BJ (cell line): ENCODE measurements around the gene NUBP1. TPM values are rescaled to one million over a fixed set of nuclear protein-coding genes. Genes with fewer than 3 reads are reported as not detected.
"Not testable (repeated sequence)": the region's sequence is repeated elsewhere in the genome, so short reads cannot be mapped to it uniquely, and the experiment has no call there.

Source experiments
- CTCF ChIA-PET: fragments of 350-600 bp; formaldehyde crosslinking; extraction: SDS; loops from one replicate; lab custom pipeline; 2021; ENCODE audit warnings: antibody characterized with exemption, inconsistent platforms; lab: Yijun Ruan, JAX
- POLR2A ChIA-PET: fragments of 300-600 bp; sonication (Branson Sonifier 250); formaldehyde crosslinking; extraction: SDS; loops from one replicate; lab custom pipeline; 2021; ENCODE audit warnings: antibody characterized with exemption; lab: Charles Lee
- DNase-seq: peaks from one replicate; pipeline ENCODE4 v3.0.0-alpha.2; 2011; ENCODE audit warnings: low read depth
- H3K27me3 ChIP-seq: 2 replicates; pipeline ENCODE4 v1.6.0; 2011; ENCODE audit warnings: low read length; ENCODE audit not compliant: control insufficient read depth, insufficient read depth
- H3K36me3 ChIP-seq: 2 replicates; pipeline ENCODE4 v1.5.1; 2011; ENCODE audit warnings: low read length; ENCODE audit not compliant: control insufficient read depth, insufficient read depth
- H3K4me3 ChIP-seq: 2 replicates; pipeline ENCODE4 v1.5.1; 2011; ENCODE audit warnings: low read depth, mild to moderate bottlenecking, control low read depth, low read length
- CTCF ChIP-seq: IDR thresholded peaks from 2 replicates; pipeline ENCODE4 v1.5.1; 2011; ENCODE audit warnings: low read depth, mild to moderate bottlenecking, control low read depth, inconsistent platforms, low read length, moderate library complexity; ENCODE audit not compliant: insufficient read depth
- polyA plus RNA-seq: library from polyadenylated mRNA; depleted of rRNA; stranded (reverse); fragments of >200 nt; gene quantifications from 2 replicates; pipeline ENCODE4 v1.2.3, GENCODE V29; 2011

Gene NUBP1
- polyA plus RNA-seq, 1 experiment: 35.8 TPM

DNA sequence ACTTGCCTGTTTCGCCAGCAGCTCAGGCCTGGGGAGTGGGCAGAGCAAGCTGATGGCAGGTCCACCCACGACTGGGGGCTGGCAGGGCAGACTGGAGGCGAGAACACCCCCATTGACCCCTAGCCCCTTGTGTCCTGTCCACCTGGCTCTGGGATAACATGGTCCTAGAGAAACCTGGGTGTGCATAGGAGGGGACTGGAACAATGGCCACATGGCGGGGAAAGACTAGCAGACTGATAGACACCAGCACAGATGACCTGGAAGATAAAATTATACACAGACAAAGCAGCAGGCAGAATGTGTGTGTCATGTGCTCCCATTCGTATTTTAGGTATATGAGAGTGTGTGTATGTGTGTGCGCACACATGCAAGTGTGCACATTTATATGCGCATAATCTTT is 23.5 kb downstream of the NUBP1 start:
- H3K36me3 ChIP-seq: peaks cover 2% of the 10 kb centered on the region
- no peak overlapping the region for H3K4me3 ChIP-seq
- ChIA-PET CTCF (no interaction called here), POLR2A (no interaction called here)
- H3K27me3 ChIP-seq: no peaks in the 10 kb centered on the region
- TF ChIP-seq CTCF: no peak
- DNase-seq: no peak

DNA sequence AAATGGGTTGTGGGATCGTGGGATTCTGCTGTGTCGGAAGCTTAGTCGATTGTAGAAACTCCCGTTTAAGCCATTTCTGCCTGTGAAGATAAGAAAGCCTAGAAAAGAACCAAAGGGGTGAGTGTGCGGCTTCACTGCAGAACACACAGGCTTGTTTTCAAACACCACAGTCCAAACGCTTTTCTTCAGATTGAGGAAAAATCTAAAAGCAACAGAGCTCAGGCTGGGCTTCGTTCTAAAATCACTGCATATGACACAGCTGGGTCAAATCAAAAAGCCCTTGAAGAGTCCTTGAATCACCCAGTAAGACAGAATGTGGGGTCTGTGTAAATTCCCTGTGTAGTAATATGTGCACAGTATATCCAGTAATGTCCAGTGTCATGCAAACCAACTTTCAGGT is 25.7 kb downstream of the NUBP1 start:
- Histone ChIP-seq H3K27me3 (no peaks in the 10 kb centered on the region), H3K36me3 (no peaks in the 10 kb centered on the region; the same call in 1 of the 2 replicates), H3K4me3 (no peak overlapping the region)
- ChIA-PET POLR2A (no interaction called here), CTCF (no interaction called here)
- no peak for TF ChIP-seq CTCF
- no peak for DNase-seq

DNA sequence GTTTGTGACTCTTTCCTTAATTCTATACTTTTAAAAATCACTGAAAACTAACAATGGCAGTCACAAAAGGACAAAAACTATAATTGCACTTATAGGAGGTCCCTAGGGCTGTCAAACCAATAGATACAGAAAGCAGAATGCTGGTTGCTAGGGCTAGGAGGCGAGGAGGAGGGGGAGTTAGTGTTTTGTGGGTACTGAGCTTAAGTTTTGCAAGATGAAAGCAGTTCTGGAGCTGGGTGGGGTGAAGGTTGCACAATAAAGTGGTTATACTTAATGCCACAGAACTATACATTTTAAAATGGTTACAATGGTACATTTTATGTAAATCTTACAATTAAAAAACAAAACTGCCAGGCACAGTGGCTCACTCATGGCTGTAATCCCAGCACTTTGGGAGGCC is 27.3 kb downstream of the NUBP1 start:
- H3K36me3 ChIP-seq: no peaks in the 10 kb centered on the region; the same call in 1 of the 2 replicates
- no peaks in the 10 kb centered on the region for H3K27me3 ChIP-seq
- no peak overlapping the region for H3K4me3 ChIP-seq
- no peak for DNase-seq
- TF ChIP-seq CTCF: no peak
- ChIA-PET CTCF (no interaction called here), POLR2A (no interaction called here)

GRCh38 chr16:10776280-10776679 is 32.6 kb downstream of the NUBP1 start:
- POLR2A ChIA-PET: no interaction called here
- Histone ChIP-seq H3K4me3 (no peak overlapping the region), H3K27me3 (no peaks in the 10 kb centered on the region), H3K36me3 (no peaks in the 10 kb centered on the region)
- no peak for TF ChIP-seq CTCF
- CTCF ChIA-PET: no interaction called here
- no peak for DNase-seq

DNA sequence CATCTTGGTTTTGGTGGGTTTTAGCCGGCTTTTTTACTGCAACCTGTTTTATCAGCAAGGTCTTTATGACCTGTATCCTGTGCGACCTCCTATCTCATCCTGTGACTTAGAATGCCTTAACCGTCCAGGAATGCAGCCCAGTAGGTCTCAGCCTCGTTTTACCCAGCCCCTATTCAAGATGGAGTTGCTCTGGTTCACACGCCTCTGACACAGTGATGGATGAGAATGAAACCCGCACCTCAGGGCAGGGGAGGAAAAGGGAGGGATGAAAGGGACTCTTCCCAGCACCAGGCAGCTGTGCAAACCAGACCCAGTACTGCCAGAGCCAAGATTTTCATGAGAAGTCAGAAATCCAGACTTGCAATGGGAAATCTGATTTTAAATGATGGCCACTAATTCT is 33.3 kb downstream of the NUBP1 start:
- POLR2A ChIA-PET: not testable (repeated sequence)

DNA sequence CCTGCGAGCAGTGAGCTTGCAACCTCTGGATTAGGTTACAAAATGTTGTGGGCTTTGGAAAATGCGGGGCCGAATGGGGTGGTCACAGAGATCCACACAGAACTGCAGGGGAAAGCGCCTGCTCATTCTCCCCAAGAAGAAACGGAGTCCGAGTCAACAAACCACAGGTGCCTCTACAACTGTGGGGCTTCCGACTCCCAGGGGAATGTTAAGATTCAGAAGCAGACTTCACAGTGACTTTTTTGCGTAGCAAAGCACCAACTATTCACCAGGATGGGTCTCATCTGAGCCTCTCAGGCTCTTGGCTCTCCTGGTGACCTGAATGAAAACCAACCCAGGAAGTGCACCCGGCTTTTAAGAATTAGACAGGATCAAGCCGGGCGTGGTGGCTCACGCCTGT is 33.7 kb downstream of the NUBP1 start:
- CTCF ChIA-PET: no interaction called here
- no peaks in the 10 kb centered on the region for H3K36me3 ChIP-seq
- no peak for DNase-seq
- H3K4me3 ChIP-seq: no peak overlapping the region
- POLR2A ChIA-PET: no interaction called here
- 0 out of 2 replicates have a peak, but pooled peaks cover 1% of the 10 kb centered on the region for H3K27me3 ChIP-seq
- no peak for TF ChIP-seq CTCF

More for the DNA sequence above, 33.3 kb downstream of the NUBP1 start:
- DNase-seq, H3K4me3 ChIP-seq, H3K36me3 ChIP-seq, CTCF ChIA-PET, H3K27me3 ChIP-seq: not testable (repeated sequence)

DNA sequence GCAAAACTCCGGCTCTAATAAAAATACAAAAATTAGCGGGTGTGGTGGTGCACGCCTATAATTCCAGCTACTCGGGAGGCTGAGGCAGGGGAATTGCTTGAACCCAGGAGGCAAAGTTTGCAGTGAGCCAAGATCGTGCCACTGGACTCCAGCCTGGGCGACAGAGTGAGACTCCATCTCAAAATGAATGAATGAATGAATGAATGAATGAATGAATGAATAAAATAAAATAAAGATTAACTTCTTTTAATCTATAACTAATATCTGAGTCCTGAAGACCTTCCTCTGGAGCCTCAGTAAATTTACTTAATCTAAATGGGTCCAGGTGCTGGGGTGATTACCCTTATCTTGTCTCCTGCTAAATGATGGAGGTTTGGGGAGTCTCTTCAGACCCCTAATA is 36.3 kb downstream of the NUBP1 start:
- H3K4me3 ChIP-seq, POLR2A ChIA-PET, DNase-seq, CTCF ChIA-PET, H3K36me3 ChIP-seq, H3K27me3 ChIP-seq: not testable (repeated sequence)
